IPS-15b (cell line): ENCODE measurements around the gene LRAT.

Experiments
- H3K27me3 ChIP-seq: one replicate; pipeline ENCODE4 v1.6.1; 2013; ENCODE audit warnings: low read length; ENCODE audit not compliant: control insufficient read depth, insufficient read depth
- H3K36me3 ChIP-seq: one replicate; pipeline ENCODE4 v1.6.1; 2013; ENCODE audit warnings: low read length; ENCODE audit not compliant: control insufficient read depth, insufficient read depth
- H3K4me1 ChIP-seq: one replicate; pipeline ENCODE4 v1.6.1; 2013; ENCODE audit warnings: mild to moderate bottlenecking, low read length; ENCODE audit not compliant: control insufficient read depth, insufficient read depth
- H3K4me3 ChIP-seq: one replicate; pipeline ENCODE4 v1.5.1; 2013; ENCODE audit warnings: low read depth, low read length
- H3K9ac ChIP-seq: one replicate; pipeline ENCODE4 v1.6.1; 2013; ENCODE audit warnings: low read depth, mild to moderate bottlenecking, low read length
- H3K9me3 ChIP-seq: one replicate; pipeline ENCODE4 v1.6.1; 2013; ENCODE audit warnings: mild to moderate bottlenecking, low read length; ENCODE audit not compliant: control insufficient read depth, insufficient read depth

LRAT gene

DNA sequence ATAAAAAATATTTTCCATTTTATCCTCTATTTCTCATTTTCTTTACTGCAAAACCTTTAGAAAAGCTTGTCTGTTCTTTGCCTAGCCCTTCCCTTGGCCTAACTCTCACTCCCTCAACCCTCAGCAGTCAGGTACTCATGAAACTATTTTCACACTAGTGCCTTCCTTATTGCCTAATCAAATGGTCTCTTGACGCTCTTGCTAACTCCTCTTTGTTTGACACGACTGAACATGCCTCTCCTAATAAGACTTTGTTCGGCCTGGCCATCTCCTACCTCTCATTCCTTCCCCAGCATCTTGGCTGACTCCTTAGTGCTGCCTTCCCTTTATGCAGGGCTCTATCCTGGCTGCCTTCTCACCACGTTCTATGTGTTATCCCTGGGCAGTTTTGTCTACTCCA is 11.1 kb upstream of the LRAT start:
- Histone ChIP-seq H3K36me3 (no peaks in the 10 kb centered on the region), H3K9ac (no peak overlapping the region), H3K9me3 (no peaks in the 10 kb centered on the region), H3K4me3 (no peak overlapping the region), H3K4me1 (no peaks in the 10 kb centered on the region), H3K27me3 (no peaks in the 10 kb centered on the region)

DNA sequence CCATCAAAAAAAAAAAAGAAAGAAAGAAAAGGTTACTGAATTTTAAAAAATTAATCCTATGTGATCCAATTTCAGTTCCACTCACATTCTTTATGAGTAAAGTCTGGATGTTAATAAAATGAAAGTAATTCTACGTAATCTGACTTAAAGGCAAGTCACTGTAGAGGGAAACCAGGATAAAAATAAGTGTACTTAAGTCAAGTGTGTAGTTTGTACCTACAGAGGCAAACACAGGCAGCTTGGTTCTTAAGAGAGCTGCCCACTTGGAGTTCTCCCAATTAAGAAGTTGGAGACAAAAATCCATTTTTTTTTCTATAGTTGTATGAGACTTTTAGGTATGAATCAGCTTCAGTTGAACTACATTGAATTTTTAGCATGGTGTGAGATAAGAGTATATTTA is 7.0 kb upstream of the LRAT start:
- no peak overlapping the region for H3K4me3 ChIP-seq
- no peaks in the 10 kb centered on the region for H3K9me3 ChIP-seq
- H3K27me3 ChIP-seq: peaks cover 17% of the 10 kb centered on the region
- H3K4me1 ChIP-seq: peaks cover 23% of the 10 kb centered on the region
- no peak overlapping the region for H3K9ac ChIP-seq
- no peaks in the 10 kb centered on the region for H3K36me3 ChIP-seq

DNA sequence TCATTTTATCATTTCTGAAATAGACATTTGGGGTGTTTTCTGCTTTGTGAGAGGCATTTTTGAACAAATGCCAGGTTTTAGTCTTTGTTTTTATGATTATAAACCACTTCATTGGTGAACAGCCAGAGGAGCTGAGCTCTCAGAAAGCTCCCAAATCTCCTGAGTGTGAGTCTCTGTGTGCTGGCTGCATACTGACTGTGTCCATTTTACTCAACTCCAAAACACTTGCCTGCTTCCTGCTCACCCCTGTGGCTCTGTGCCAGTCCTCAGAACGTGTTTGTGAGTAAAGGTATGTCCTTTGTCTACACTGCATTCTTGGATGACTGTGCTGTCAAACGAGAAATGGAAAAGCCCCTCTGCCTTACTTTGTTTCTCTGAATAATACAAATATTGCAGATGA is 5.4 kb upstream of the LRAT start:
- H3K4me1 ChIP-seq: peaks cover 23% of the 10 kb centered on the region
- H3K27me3 ChIP-seq: peaks cover 22% of the 10 kb centered on the region
- H3K9ac ChIP-seq: no peak overlapping the region
- no peaks in the 10 kb centered on the region for H3K9me3 ChIP-seq
- H3K36me3 ChIP-seq: no peaks in the 10 kb centered on the region
- H3K4me3 ChIP-seq: no peak overlapping the region

DNA sequence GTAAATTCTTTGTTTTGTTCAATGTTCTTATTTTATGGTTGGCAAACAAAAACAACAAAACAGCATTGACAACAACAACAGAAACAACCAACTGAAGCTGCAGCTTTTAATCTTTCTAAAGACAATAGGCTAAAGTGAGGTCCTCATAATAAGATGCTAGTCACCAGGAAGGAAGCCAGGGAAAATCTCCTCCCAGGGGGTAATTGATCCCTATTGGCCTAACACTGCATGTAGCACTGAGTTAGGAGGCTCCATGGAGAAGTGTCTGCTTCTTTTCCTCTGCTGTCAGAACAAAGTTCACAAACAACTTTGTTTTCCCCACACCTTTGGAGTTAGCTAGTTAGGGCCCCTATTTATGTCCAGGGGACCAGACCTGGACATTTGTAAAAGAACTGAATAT is 4.7 kb upstream of the LRAT start:
- peaks cover 22% of the 10 kb centered on the region for H3K27me3 ChIP-seq
- peaks cover 23% of the 10 kb centered on the region for H3K4me1 ChIP-seq
- H3K36me3 ChIP-seq: no peaks in the 10 kb centered on the region
- H3K9ac ChIP-seq: no peak overlapping the region
- no peaks in the 10 kb centered on the region for H3K9me3 ChIP-seq
- H3K4me3 ChIP-seq: no peak overlapping the region

DNA sequence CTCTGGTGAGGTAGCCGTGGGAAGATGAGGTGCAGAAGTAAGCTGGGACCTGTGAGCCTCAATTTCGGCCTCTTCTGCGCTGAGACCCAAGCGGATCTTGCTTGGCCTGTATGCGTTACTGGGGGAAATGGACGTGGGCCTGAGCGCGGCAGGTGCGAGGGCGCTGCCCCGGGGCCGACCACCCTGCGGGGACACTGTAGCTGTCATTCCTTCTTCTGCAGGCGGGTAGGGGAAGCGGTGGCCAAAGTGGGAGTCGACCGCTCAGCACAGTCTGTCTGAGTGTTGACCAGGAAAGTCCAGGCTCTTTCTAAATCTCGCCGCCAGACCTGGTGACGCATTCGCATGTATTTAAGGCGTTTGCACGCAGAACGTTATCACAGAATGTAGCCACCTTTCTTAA is 3.3 kb upstream of the LRAT start:
- H3K4me3 ChIP-seq: peak overlapping the region; percentile 49
- peaks cover 31% of the 10 kb centered on the region for H3K27me3 ChIP-seq
- H3K4me1 ChIP-seq: peaks cover 23% of the 10 kb centered on the region
- no peaks in the 10 kb centered on the region for H3K9me3 ChIP-seq
- no peaks in the 10 kb centered on the region for H3K36me3 ChIP-seq
- no peak overlapping the region for H3K9ac ChIP-seq

DNA sequence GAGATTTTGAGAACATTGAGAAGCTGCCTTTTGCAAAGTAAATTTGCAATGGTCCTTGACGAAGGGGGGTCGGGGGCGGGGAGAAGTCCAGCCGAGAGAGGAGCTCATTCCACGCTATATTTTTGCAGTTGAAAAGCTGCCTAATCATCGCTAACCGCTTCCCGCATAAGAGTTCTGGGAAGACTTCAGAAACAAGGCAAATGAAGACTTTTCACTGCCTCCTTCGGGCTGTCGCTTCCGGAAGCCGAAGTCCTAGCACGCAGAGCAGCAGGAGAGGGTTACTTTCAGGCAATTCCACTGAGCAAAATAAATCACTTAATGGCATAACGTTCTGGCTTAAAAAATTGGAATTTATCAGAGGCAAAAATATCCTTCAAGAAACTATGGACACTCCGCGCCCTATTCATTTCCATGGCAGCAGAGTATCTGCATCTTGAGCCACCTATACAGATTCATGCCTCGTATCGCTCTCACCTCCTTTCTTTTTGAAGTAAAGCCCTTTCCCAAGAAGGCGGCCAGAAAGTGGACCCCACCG is 2.6 kb upstream of the LRAT start:
- Histone ChIP-seq H3K27me3 (peaks cover 31% of the 10 kb centered on the region), H3K4me1 (peaks cover 23% of the 10 kb centered on the region), H3K4me3 (peak overlapping the region; percentile 49), H3K9ac (no peak overlapping the region), H3K9me3 (no peaks in the 10 kb centered on the region), H3K36me3 (no peaks in the 10 kb centered on the region)

DNA sequence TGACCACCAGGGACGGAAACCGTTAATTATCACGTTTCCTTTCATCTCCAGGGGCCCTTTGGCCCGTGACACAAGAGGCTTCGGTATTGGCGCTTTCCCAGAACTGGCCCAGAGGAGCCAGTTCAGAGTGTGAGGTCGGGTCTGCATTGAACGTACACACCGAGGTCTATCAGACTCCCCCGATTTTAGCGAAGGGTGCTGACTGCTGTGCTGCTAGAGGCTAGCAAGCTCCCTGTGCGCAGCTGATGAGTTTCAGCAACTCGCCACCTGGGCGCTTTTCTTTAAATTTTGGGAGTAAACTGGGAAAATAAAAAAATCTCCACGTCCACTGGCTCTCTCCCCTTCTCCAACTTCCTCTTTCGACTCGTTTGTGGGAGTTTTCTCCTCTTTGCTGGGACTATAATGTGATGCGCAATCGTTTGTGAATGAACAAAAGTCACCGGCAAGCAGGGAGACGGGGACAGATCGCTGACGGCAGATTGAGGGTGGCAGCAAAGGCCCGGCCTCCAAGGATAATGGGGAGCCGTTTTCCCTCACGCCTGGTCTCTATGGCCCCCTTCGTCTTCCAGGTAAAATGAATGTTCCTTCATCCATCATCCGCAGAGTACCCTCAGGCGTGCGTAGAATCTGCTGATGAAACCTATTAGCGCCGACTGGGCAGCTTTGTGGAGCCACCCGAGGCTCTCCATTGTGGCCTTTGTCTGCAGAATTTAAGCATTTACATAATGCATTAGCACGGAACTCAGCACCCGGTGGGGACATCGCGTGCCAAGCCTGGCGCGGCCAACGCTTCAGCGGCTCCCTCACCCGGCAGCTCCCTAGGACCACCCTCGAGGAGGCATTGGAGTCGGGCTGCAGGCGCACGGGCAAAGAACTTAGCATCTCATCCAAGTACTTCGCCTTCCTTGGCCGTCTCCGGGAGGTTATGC is 1.6 kb upstream of the LRAT start:
- Histone ChIP-seq H3K27me3 (peaks cover 31% of the 10 kb centered on the region), H3K36me3 (no peaks in the 10 kb centered on the region), H3K4me3 (peak overlapping the region; percentile 49), H3K9me3 (no peaks in the 10 kb centered on the region), H3K4me1 (peaks cover 23% of the 10 kb centered on the region), H3K9ac (peak overlapping the region; percentile 12)

DNA sequence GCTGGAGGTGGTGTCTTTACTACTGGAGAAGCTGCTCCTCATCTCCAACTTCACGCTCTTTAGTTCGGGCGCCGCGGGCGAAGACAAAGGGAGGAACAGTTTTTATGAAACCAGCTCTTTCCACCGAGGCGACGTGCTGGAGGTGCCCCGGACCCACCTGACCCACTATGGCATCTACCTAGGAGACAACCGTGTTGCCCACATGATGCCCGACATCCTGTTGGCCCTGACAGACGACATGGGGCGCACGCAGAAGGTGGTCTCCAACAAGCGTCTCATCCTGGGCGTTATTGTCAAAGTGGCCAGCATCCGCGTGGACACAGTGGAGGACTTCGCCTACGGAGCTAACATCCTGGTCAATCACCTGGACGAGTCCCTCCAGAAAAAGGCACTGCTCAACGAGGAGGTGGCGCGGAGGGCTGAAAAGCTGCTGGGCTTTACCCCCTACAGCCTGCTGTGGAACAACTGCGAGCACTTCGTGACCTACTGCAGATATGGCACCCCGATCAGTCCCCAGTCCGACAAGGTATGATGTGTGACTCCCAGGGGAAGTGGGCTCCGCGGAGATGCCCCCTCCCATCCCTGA is 634 bp downstream of the LRAT start:
- Histone ChIP-seq H3K36me3 (no peaks in the 10 kb centered on the region), H3K27me3 (peaks cover 31% of the 10 kb centered on the region), H3K9ac (peak overlapping the region; percentile 56), H3K4me3 (peak overlapping the region; percentile 90), H3K4me1 (peaks cover 14% of the 10 kb centered on the region), H3K9me3 (no peaks in the 10 kb centered on the region)

DNA sequence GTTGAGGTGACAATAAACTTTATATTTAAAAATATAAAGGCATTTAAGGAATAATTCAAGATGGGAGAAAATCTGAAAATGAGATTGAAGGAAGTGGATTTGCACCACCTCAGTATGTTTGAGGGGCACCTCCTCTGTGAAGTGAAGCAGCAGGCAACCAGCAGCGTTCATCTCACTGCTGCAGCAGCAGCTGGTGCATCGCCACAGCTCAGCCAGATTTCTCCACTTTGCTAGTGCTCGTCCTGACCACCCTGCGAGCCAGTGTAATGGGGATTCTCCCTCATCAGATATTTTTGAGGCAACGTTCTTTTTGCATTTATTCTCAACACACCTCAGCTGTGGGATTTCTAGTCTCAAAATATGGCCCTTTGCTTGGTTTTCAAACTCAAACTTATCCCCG is 13.9 kb downstream of the LRAT start:
- H3K4me3 ChIP-seq: no peak overlapping the region
- no peak overlapping the region for H3K9ac ChIP-seq
- H3K36me3 ChIP-seq: no peaks in the 10 kb centered on the region
- no peaks in the 10 kb centered on the region for H3K9me3 ChIP-seq
- H3K27me3 ChIP-seq: no peaks in the 10 kb centered on the region
- H3K4me1 ChIP-seq: no peaks in the 10 kb centered on the region

DNA sequence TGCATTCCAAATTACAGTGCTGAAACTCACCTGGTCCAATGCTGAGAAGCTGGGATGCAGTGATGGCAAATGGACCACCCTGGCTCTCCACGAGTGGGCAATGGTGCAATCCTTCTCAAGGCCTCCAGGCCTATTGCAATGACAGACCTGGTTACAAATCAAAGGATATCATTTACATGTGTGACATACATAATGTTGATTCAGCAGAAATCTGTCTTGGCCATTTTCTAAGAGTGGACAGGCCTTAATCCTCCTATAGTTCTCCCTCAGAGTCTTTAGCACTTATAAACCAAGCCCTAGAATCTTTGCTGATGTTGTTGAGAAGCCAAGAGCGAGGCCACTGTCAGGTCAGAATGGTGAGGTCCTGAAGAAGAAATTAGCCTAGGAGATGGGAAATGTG is 17.1 kb downstream of the LRAT start:
- Histone ChIP-seq H3K27me3 (no peaks in the 10 kb centered on the region), H3K4me1 (no peaks in the 10 kb centered on the region)

DNA sequence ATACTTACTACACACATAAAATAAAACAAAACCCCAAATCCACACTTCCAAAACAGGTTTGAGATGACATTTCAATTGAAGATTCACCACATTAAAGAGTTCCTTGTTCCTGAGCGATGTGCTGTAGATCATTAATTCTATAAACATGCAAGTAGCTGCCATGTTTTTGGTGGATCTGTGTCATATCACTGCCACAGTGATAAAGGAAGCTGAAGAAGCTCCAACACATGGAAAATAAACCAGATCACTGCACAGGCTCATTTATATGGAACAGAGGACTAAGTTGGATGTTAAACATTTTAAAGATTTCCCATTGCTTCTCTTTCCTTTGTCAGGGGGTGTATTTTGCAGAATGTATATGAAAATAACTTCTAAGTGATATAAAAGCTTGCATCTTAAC is 34.5 kb downstream of the LRAT start:
- no peak overlapping the region for H3K4me3 ChIP-seq
- H3K9me3 ChIP-seq: no peaks in the 10 kb centered on the region
- no peaks in the 10 kb centered on the region for H3K36me3 ChIP-seq
- no peak overlapping the region for H3K9ac ChIP-seq
- H3K4me1 ChIP-seq: no peaks in the 10 kb centered on the region
- H3K27me3 ChIP-seq: no peaks in the 10 kb centered on the region

More for the DNA sequence above, 17.1 kb downstream of the LRAT start:
- Histone ChIP-seq H3K9me3 (no peaks in the 10 kb centered on the region), H3K4me3 (no peak overlapping the region), H3K9ac (no peak overlapping the region), H3K36me3 (no peaks in the 10 kb centered on the region)
